ENCODE results near the gene GOLIM4. TPM values are rescaled to one million over a fixed set of nuclear protein-coding genes. Genes with fewer than 3 reads are reported as not detected.

The GOLIM4 gene
- total and polyA plus RNA-seq, 4 donors: 17.9 to 47.9 (median 32.7) TPM

DNA sequence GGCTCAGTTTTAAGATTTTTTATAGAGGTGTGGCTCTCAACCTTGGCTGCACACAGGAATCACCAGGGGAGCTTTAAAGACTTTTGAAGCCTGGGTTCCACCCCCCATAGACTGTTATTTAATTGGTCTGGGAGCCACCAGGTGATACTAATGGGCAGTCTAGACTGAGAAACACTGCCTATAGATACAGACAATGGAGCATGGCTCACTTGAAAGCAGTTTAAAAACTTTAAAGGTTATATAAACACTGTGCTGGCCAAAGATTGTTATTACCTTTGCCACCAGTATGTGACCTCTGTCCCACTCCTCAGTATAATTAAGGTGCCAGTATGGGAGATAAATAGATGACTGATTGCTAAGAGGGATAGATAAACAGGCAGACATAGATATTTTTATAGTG lies 3.8 kb downstream of the GOLIM4 start:
- Histone ChIP-seq H3K9me3 (ENCODE audit: control insufficient read depth in 4 of 4, low read length in 3 of 4) (no peaks in the 10 kb centered on the region), H3K4me3 (ENCODE audit: low read depth in 1 of 3, low read length in 3 of 3) (peak overlapping the region in 2 of 3 donors; percentile 6 to 12), H3K9ac (ENCODE audit: low read depth in 1 of 2, low read length in 2 of 2) (peak overlapping the region in 1 of 2 donors; percentile 5), H3K27ac (ENCODE audit: low read depth in 1 of 2, low read length in 2 of 2) (no peak overlapping the region), H3K4me1 (ENCODE audit: control insufficient read depth in 4 of 4, insufficient read depth in 4 of 4, low read length in 3 of 4) (peaks cover 12 to 78% (median 61%) of the 10 kb centered on the region in 4 donors), H3K27me3 (ENCODE audit: control insufficient read depth in 4 of 4, insufficient read depth in 4 of 4, low read length in 3 of 4) (no peaks in the 10 kb centered on the region), H3K36me3 (ENCODE audit: control insufficient read depth in 4 of 4, insufficient read depth in 3 of 4, low read depth in 1 of 4, low read length in 3 of 4) (no peaks in the 10 kb centered on the region)
- no peak for DNase-seq (ENCODE audit: low spot score)
- TF ChIP-seq EGR1 (IDR thresholded peaks at IDR 0.05; ENCODE audit: low read depth in 2 of 2) (no peak), RXRA (IDR thresholded peaks at IDR 0.05) (peak in 1 of 2 donors; percentile 18), HNF4A (conservative IDR thresholded peaks at IDR 0.05) (peak; percentile 7 to 22), CTCF (IDR thresholded peaks at IDR 0.05; ENCODE audit: low read depth, low read length, missing input control) (no peak)

GRCh38 chr3:168091302-168091858 lies 4.3 kb downstream of the GOLIM4 start:
- no peaks in the 10 kb centered on the region for H3K9me3 ChIP-seq (ENCODE audit: control insufficient read depth in 4 of 4, low read length in 3 of 4)
- H3K9ac ChIP-seq (ENCODE audit: low read depth in 1 of 2, low read length in 2 of 2): peak overlapping the region in 1 of 2 donors; percentile 29
- no peak overlapping the region for H3K27ac ChIP-seq (ENCODE audit: low read depth in 1 of 2, low read length in 2 of 2)
- WGBS: 27% methylated on average over 3 of the region's 3 CpGs
- H3K4me1 ChIP-seq (ENCODE audit: control insufficient read depth in 4 of 4, insufficient read depth in 4 of 4, low read length in 3 of 4): peaks cover 12 to 78% (median 61%) of the 10 kb centered on the region in 4 donors
- DNase-seq (ENCODE audit: low spot score): no peak
- H3K4me3 ChIP-seq (ENCODE audit: low read depth in 1 of 3, low read length in 3 of 3): peak overlapping the region in 2 of 3 donors; percentile 12 to 23
- no peaks in the 10 kb centered on the region for H3K36me3 ChIP-seq (ENCODE audit: control insufficient read depth in 4 of 4, insufficient read depth in 3 of 4, low read depth in 1 of 4, low read length in 3 of 4)
- H3K27me3 ChIP-seq (ENCODE audit: control insufficient read depth in 4 of 4, insufficient read depth in 4 of 4, low read length in 3 of 4): no peaks in the 10 kb centered on the region
- TF ChIP-seq RXRA (IDR thresholded peaks at IDR 0.05) (peak; percentile 6 to 48), TAF1 (conservative IDR thresholded peaks at IDR 0.05) (no peak), FOXA1 (IDR thresholded peaks at IDR 0.05) (no peak), HNF4A (conservative IDR thresholded peaks at IDR 0.05) (peak; percentile 37 to 72), GABPA (IDR thresholded peaks at IDR 0.05 in 1 of 2, conservative IDR thresholded peaks at IDR 0.05 in 1 of 2) (no peak), NR2F2 (IDR thresholded peaks at IDR 0.05) (no peak), SP1 (IDR thresholded peaks at IDR 0.05) (no peak), FOXA2 (IDR thresholded peaks at IDR 0.05) (no peak), MAX (IDR thresholded peaks at IDR 0.05) (no peak), JUND (IDR thresholded peaks at IDR 0.05) (no peak), RAD21 (IDR thresholded peaks at IDR 0.05) (peak in 1 of 2 donors; percentile 11), REST (IDR thresholded peaks at IDR 0.05) (no peak), ZBTB33 (IDR thresholded peaks at IDR 0.05) (peak; percentile 38), EGR1 (IDR thresholded peaks at IDR 0.05; ENCODE audit: low read depth in 2 of 2) (no peak), YY1 (IDR thresholded peaks at IDR 0.05) (peak; percentile 17), CTCF (IDR thresholded peaks at IDR 0.05; ENCODE audit: low read depth, low read length, missing input control) (no peak), HNF4G (IDR thresholded peaks at IDR 0.05) (no peak)
- TF ChIP-seq, protein P1, sequence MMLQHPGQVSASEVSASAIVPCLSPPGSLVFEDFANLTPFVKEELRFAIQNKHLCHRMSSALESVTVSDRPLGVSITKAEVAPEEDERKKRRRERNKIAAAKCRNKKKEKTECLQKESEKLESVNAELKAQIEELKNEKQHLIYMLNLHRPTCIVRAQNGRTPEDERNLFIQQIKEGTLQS (IDR thresholded peaks at IDR 0.05): no peak

Data from liver (tissue), 9 donors.